HG03378 (cell line): Measurements from ENCODE around the gene RNF150.
A peak's percentile ranks its signal among the peaks of the same experiment; 100 is the strongest.
"Not testable (repeated sequence)": the region's sequence is repeated elsewhere in the genome, so short reads cannot be mapped to it uniquely, and the experiment has no call there.

Experiments used
- ATAC-seq: cut with Tn5 transposase; IDR thresholded peaks from one replicate; pipeline ENCODE4 v1.9.1; 2021; ENCODE audit warnings: mild to moderate bottlenecking, moderate library complexity; ENCODE audit not compliant: unreplicated experiment

The RNF150 gene

GRCh38 chr4:140837736-140838135 is 295.5 kb downstream of the RNF150 start:
- no peak for ATAC-seq

- ATAC-seq = no peak
These were observed 298.3 kb downstream of the RNF150 start for GRCh38 chr4:140834839-140835495.

GRCh38 chr4:140833280-140833679 is 300.0 kb downstream of the RNF150 start:
- no peak for ATAC-seq

- ATAC-seq = peak; percentile 98
These were observed 303.4 kb downstream of the RNF150 start for GRCh38 chr4:140829825-140830224.

- ATAC-seq = no peak
These were observed 306.6 kb downstream of the RNF150 start for GRCh38 chr4:140826701-140827027.

GRCh38 chr4:140820520-140820919 is 312.7 kb downstream of the RNF150 start:
- ATAC-seq = not testable (repeated sequence)

- no peak for ATAC-seq
These were observed 313.7 kb downstream of the RNF150 start for GRCh38 chr4:140819610-140820009.

- ATAC-seq = no peak
These were observed 314.8 kb downstream of the RNF150 start for GRCh38 chr4:140818433-140818832.

- no peak for ATAC-seq
These were observed 316.3 kb downstream of the RNF150 start for GRCh38 chr4:140816806-140817510.

- ATAC-seq = no peak
These were observed 319.5 kb downstream of the RNF150 start for GRCh38 chr4:140813804-140814203.

GRCh38 chr4:140812916-140813315 is 320.4 kb downstream of the RNF150 start:
- ATAC-seq = no peak

- no peak for ATAC-seq
These were observed 321.8 kb downstream of the RNF150 start for GRCh38 chr4:140811429-140811828.

GRCh38 chr4:140810591-140811169 is 322.6 kb downstream of the RNF150 start:
- ATAC-seq = not testable (repeated sequence)
